HepG2 (cell line): ENCODE results near the gene LDLRAD4.

Source experiments
- CBFB ChIP-seq: sonication (generic); formaldehyde crosslinking; IDR thresholded peaks from 2 replicates; pipeline ENCODE4 v1.4.0; 2020; ENCODE audit warnings: missing genetic modification reagents
- EHMT2 ChIP-seq: fragments of 200-600 bp; sonication (generic); IDR thresholded peaks from 2 replicates; pipeline ENCODE4 v1.7.0; 2017; ENCODE audit warnings: antibody characterized with exemption, low read depth, low read length, borderline replicate concordance
- EP300 ChIP-seq, 3 experiments: sonication (generic) in 1 of 3; formaldehyde crosslinking in 1 of 3; IDR thresholded peaks; 2 replicates each; pipeline versions ENCODE4 v1.5.1 to v1.6.1; 2011 to 2020; ENCODE audit warnings: low read depth in 2 of 3, low read length in 2 of 3, borderline replicate concordance in 1 of 3, improper control_type of control experiment in 1 of 3, mild to moderate bottlenecking in 1 of 3, missing genetic modification reagents in 1 of 3, moderate library complexity in 1 of 3
- NFATC3 ChIP-seq: sonication (generic); formaldehyde crosslinking; IDR thresholded peaks from 2 replicates; pipeline ENCODE4 v1.5.1; 2020; ENCODE audit warnings: mild to moderate bottlenecking, missing genetic modification reagents
- ZNF143 ChIP-seq: sonication (generic); formaldehyde crosslinking; IDR thresholded peaks from 2 replicates; pipeline ENCODE4 v1.4.0; 2020; ENCODE audit warnings: missing genetic modification reagents
- ZNF382 ChIP-seq: sonication (generic); formaldehyde crosslinking; IDR thresholded peaks from 2 replicates; pipeline ENCODE4 v1.5.0; 2020; ENCODE audit warnings: missing genetic modification reagents, mild to moderate bottlenecking, borderline replicate concordance
- TF ChIP-seq, protein P1 (sequence below): sonication (generic); formaldehyde crosslinking; IDR thresholded peaks from 2 replicates; pipeline ENCODE4 v1.5.0; 2020; ENCODE audit warnings: mild to moderate bottlenecking, missing genetic modification reagents, moderate library complexity
- TF ChIP-seq, protein P2 (sequence below): sonication (generic); formaldehyde crosslinking; IDR thresholded peaks from 2 replicates; pipeline ENCODE4 v1.4.0; 2020; ENCODE audit warnings: missing genetic modification reagents

- TF ChIP-seq EP300 (IDR thresholded peaks at IDR 0.05; ENCODE audit: low read depth in 2 of 2, low read length in 2 of 2) (no peak), EP300 (CRISPR knock-in tag; IDR thresholded peaks at IDR 0.05; ENCODE audit: borderline replicate concordance) (no peak), ZNF143 (CRISPR knock-in tag) (no peak), EHMT2 (no peak), CBFB (no peak), NFATC3 (CRISPR knock-in tag) (no peak), ZNF382 (CRISPR knock-in tag) (no peak)
- TF ChIP-seq, protein P1, sequence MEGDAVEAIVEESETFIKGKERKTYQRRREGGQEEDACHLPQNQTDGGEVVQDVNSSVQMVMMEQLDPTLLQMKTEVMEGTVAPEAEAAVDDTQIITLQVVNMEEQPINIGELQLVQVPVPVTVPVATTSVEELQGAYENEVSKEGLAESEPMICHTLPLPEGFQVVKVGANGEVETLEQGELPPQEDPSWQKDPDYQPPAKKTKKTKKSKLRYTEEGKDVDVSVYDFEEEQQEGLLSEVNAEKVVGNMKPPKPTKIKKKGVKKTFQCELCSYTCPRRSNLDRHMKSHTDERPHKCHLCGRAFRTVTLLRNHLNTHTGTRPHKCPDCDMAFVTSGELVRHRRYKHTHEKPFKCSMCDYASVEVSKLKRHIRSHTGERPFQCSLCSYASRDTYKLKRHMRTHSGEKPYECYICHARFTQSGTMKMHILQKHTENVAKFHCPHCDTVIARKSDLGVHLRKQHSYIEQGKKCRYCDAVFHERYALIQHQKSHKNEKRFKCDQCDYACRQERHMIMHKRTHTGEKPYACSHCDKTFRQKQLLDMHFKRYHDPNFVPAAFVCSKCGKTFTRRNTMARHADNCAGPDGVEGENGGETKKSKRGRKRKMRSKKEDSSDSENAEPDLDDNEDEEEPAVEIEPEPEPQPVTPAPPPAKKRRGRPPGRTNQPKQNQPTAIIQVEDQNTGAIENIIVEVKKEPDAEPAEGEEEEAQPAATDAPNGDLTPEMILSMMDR (CRISPR knock-in tag), result no peak
- TF ChIP-seq, protein P2, sequence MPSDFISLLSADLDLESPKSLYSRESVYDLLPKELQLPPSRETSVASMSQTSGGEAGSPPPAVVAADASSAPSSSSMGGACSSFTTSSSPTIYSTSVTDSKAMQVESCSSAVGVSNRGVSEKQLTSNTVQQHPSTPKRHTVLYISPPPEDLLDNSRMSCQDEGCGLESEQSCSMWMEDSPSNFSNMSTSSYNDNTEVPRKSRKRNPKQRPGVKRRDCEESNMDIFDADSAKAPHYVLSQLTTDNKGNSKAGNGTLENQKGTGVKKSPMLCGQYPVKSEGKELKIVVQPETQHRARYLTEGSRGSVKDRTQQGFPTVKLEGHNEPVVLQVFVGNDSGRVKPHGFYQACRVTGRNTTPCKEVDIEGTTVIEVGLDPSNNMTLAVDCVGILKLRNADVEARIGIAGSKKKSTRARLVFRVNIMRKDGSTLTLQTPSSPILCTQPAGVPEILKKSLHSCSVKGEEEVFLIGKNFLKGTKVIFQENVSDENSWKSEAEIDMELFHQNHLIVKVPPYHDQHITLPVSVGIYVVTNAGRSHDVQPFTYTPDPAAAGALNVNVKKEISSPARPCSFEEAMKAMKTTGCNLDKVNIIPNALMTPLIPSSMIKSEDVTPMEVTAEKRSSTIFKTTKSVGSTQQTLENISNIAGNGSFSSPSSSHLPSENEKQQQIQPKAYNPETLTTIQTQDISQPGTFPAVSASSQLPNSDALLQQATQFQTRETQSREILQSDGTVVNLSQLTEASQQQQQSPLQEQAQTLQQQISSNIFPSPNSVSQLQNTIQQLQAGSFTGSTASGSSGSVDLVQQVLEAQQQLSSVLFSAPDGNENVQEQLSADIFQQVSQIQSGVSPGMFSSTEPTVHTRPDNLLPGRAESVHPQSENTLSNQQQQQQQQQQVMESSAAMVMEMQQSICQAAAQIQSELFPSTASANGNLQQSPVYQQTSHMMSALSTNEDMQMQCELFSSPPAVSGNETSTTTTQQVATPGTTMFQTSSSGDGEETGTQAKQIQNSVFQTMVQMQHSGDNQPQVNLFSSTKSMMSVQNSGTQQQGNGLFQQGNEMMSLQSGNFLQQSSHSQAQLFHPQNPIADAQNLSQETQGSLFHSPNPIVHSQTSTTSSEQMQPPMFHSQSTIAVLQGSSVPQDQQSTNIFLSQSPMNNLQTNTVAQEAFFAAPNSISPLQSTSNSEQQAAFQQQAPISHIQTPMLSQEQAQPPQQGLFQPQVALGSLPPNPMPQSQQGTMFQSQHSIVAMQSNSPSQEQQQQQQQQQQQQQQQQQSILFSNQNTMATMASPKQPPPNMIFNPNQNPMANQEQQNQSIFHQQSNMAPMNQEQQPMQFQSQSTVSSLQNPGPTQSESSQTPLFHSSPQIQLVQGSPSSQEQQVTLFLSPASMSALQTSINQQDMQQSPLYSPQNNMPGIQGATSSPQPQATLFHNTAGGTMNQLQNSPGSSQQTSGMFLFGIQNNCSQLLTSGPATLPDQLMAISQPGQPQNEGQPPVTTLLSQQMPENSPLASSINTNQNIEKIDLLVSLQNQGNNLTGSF (CRISPR knock-in tag), result no peak
Observed at GRCh38 chr18:13366131-13366530, 147.6 kb downstream of the LDLRAD4 start.
